ENCODE data around the gene PIANP.
"Not testable (repeated sequence)": the region's sequence is repeated elsewhere in the genome, so short reads cannot be mapped to it uniquely, and the experiment has no call there.

The PIANP gene

GRCh38 chr12:6708351-6708750 is 7.7 kb upstream of the PIANP start:
- DNase-seq (ENCODE audit: low spot score), result not testable (repeated sequence)

GRCh38 chr12:6703631-6704030 is 3.0 kb upstream of the PIANP start:
- DNase-seq (ENCODE audit: low spot score), result no peak

GRCh38 chr12:6701078-6701768 is 608 bp upstream of the PIANP start:
- DNase-seq (ENCODE audit: low spot score), result no peak

- DNase-seq (ENCODE audit: low spot score), result peak; percentile 48
These were observed 498 bp downstream of the PIANP start for GRCh38 chr12:6699989-6700645.

GRCh38 chr12:6699259-6699988 is 1.2 kb downstream of the PIANP start:
- DNase-seq (ENCODE audit: low spot score), result no peak

- DNase-seq (ENCODE audit: low spot score), result no peak
These were observed 2.1 kb downstream of the PIANP start for GRCh38 chr12:6698352-6699046.

- peak; percentile 82 for DNase-seq (ENCODE audit: low spot score)
These were observed 2.8 kb downstream of the PIANP start for GRCh38 chr12:6697584-6698351.

GRCh38 chr12:6696690-6697583 is 3.7 kb downstream of the PIANP start:
- DNase-seq (ENCODE audit: low spot score), result no peak

- DNase-seq (ENCODE audit: low spot score), result no peak
These were observed 5.1 kb downstream of the PIANP start for GRCh38 chr12:6695313-6696045.

GRCh38 chr12:6694701-6695100 is 5.9 kb downstream of the PIANP start:
- no peak for DNase-seq (ENCODE audit: low spot score)

GRCh38 chr12:6693832-6694355 is 6.7 kb downstream of the PIANP start:
- DNase-seq (ENCODE audit: low spot score), result no peak

GRCh38 chr12:6692888-6693287 is 7.7 kb downstream of the PIANP start:
- DNase-seq (ENCODE audit: low spot score), result no peak

GRCh38 chr12:6691473-6691872 is 9.1 kb downstream of the PIANP start:
- DNase-seq (ENCODE audit: low spot score), result no peak

- peak; percentile 97 for DNase-seq (ENCODE audit: low spot score)
These were observed 11.4 kb downstream of the PIANP start, which contains the start of gene ZNF384 for GRCh38 chr12:6688999-6689882. Gene ZNF384, minus strand, starts transcription at chr12:6689375. Its CDS starts 9,855 bp downstream, at chr12:6679520.

- DNase-seq (ENCODE audit: low spot score), result no peak
These were observed 12.0 kb downstream of the PIANP start for GRCh38 chr12:6688543-6688998.

- no peak for DNase-seq (ENCODE audit: low spot score)
These were observed 14.8 kb downstream of the PIANP start for GRCh38 chr12:6685814-6686213.

- no peak for DNase-seq (ENCODE audit: low spot score)
These were observed 16.0 kb downstream of the PIANP start for GRCh38 chr12:6684609-6685008.

GRCh38 chr12:6676962-6677361 is 23.7 kb downstream of the PIANP start:
- no peak for DNase-seq (ENCODE audit: low spot score)
